ENCODE measurements around the gene LEFTY1. TPM values are rescaled to one million over a fixed set of nuclear protein-coding genes. Genes with fewer than 3 reads are reported as not detected.

Gene LEFTY1
- total and polyA plus RNA-seq, 9 of the 15 experiments (the other 6 are each of a cell fraction or from before 2014, with no cell fraction given): 0.07 to 0.24 (median 0.17) TPM; not detected in 5

DNA sequence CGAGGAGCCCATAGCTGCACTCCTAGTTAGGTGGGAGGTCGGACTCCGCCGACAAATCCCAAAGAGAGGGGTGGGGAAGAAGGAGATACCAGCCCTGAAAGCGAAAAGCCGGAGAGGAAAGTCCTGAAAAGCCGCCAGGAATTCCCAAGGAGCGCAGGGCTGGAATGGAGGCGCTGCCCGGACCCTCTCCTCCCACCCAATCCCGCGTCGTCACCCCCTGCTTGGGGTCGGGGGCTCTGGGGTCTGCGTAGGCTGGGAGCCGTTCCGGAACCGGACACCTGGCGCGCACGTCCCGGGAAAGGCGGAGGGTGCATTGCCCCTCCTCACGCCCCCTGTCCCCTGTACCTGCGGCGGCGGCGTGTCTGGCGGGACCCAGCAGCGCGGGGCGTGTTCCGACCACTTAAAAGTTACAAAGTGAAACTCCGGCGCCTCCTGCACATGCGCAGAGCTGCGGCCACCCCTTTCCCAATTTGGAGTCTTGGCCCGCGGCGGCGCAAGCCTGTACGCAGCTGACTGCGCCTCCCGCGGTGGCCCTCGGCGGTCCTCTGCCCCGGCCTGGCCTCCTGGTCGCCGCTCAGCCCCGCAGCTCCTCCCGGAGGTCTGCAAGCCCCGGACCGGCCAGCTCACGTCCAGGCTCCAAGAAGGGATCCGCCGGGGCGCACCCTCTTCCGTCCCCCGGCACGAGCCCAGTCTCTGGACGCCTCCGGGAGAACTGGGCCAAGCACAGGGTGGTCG, 6.8 kb downstream of the LEFTY1 start, which contains the start of gene TMEM63A (continued):
- TF ChIP-seq, protein P1, sequence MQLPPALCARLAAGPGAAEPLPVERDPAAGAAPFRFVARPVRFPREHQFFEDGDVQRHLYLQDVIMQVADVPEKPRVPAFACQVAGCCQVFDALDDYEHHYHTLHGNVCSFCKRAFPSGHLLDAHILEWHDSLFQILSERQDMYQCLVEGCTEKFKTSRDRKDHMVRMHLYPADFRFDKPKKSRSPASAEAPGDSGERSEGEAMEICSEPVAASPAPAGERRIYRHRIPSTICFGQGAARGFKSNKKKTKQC (CRISPR knock-in tag; IDR thresholded peaks at IDR 0.05): peak; percentile 3; the same call in 1 of the 2 replicates
- TF ChIP-seq, protein P2, sequence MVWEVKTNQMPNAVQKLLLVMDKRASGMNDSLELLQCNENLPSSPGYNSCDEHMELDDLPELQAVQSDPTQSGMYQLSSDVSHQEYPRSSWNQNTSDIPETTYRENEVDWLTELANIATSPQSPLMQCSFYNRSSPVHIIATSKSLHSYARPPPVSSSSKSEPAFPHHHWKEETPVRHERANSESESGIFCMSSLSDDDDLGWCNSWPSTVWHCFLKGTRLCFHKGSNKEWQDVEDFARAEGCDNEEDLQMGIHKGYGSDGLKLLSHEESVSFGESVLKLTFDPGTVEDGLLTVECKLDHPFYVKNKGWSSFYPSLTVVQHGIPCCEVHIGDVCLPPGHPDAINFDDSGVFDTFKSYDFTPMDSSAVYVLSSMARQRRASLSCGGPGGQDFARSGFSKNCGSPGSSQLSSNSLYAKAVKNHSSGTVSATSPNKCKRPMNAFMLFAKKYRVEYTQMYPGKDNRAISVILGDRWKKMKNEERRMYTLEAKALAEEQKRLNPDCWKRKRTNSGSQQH (CRISPR knock-in tag; IDR thresholded peaks at IDR 0.05): 0 out of 2 replicates have a peak, but pooled peaks have one; percentile 6
- TF ChIP-seq E2F3 (CRISPR knock-in tag; IDR thresholded peaks at IDR 0.05): 0 out of 2 replicates have a peak, but pooled peaks have one; percentile 2
- no peak for TF ChIP-seq ZFP36 (IDR thresholded peaks at IDR 0.05; ENCODE audit: low read depth, low read length, partially characterized antibody)
- TF ChIP-seq KAT7 (CRISPR knock-in tag; IDR thresholded peaks at IDR 0.05; ENCODE audit: borderline replicate concordance): peak; percentile 97
- TF ChIP-seq MXI1 (IDR thresholded peaks at IDR 0.05; ENCODE audit: low read depth, low read length): peak; percentile 50
- TF ChIP-seq, protein P3, sequence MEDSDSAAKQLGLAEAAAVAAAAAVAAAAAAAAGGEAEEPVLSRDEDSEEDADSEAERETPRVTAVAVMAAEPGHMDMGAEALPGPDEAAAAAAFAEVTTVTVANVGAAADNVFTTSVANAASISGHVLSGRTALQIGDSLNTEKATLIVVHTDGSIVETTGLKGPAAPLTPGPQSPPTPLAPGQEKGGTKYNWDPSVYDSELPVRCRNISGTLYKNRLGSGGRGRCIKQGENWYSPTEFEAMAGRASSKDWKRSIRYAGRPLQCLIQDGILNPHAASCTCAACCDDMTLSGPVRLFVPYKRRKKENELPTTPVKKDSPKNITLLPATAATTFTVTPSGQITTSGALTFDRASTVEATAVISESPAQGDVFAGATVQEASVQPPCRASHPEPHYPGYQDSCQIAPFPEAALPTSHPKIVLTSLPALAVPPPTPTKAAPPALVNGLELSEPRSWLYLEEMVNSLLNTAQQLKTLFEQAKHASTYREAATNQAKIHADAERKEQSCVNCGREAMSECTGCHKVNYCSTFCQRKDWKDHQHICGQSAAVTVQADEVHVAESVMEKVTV (CRISPR knock-in tag; IDR thresholded peaks at IDR 0.05): 0 out of 2 replicates have a peak, but pooled peaks have one; percentile 11
- peak in 1 of 2 experiments; percentile 94 for TF ChIP-seq SRF (CRISPR knock-in tag; IDR thresholded peaks at IDR 0.05)
- peak; percentile 72 for TF ChIP-seq CEBPG (CRISPR knock-in tag; IDR thresholded peaks at IDR 0.05)
- peak in 1 of 2 experiments; percentile 19; a peak in 1 of 4 replicates for TF ChIP-seq CEBPG (tag; conservative IDR thresholded peaks at IDR 0.05 in 1 of 2, IDR thresholded peaks at IDR 0.05 in 1 of 2)
- TF ChIP-seq, protein P4, sequence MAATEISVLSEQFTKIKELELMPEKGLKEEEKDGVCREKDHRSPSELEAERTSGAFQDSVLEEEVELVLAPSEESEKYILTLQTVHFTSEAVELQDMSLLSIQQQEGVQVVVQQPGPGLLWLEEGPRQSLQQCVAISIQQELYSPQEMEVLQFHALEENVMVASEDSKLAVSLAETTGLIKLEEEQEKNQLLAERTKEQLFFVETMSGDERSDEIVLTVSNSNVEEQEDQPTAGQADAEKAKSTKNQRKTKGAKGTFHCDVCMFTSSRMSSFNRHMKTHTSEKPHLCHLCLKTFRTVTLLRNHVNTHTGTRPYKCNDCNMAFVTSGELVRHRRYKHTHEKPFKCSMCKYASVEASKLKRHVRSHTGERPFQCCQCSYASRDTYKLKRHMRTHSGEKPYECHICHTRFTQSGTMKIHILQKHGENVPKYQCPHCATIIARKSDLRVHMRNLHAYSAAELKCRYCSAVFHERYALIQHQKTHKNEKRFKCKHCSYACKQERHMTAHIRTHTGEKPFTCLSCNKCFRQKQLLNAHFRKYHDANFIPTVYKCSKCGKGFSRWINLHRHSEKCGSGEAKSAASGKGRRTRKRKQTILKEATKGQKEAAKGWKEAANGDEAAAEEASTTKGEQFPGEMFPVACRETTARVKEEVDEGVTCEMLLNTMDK (IDR thresholded peaks at IDR 0.05; ENCODE audit: borderline replicate concordance, insufficient read depth, low read depth, low read length, poor library complexity, severe bottlenecking): peak; percentile 89
- TF ChIP-seq MBD2 (IDR thresholded peaks at IDR 0.05; ENCODE audit: borderline replicate concordance, low read depth): peak; percentile 8; the same call in 1 of the 2 replicates
- TF ChIP-seq, protein P5, sequence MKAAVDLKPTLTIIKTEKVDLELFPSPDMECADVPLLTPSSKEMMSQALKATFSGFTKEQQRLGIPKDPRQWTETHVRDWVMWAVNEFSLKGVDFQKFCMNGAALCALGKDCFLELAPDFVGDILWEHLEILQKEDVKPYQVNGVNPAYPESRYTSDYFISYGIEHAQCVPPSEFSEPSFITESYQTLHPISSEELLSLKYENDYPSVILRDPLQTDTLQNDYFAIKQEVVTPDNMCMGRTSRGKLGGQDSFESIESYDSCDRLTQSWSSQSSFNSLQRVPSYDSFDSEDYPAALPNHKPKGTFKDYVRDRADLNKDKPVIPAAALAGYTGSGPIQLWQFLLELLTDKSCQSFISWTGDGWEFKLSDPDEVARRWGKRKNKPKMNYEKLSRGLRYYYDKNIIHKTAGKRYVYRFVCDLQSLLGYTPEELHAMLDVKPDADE (conservative IDR thresholded peaks at IDR 0.05; ENCODE audit: control insufficient read depth, low read depth, low read length): peak; percentile 61
- TF ChIP-seq RUNX1 (IDR thresholded peaks at IDR 0.05; ENCODE audit: low read depth): no peak
- no peak for TF ChIP-seq EHMT2 (IDR thresholded peaks at IDR 0.05)
- peak; percentile 15; the same call in 1 of the 2 replicates for TF ChIP-seq HDAC8 (tag; IDR thresholded peaks at IDR 0.05)
- peak; percentile 74 for TF ChIP-seq CREM (IDR thresholded peaks at IDR 0.05; ENCODE audit: low read depth)
- peak; percentile 91 for TF ChIP-seq MEIS2 (IDR thresholded peaks at IDR 0.05; ENCODE audit: partially characterized antibody)
- TF ChIP-seq NONO (IDR thresholded peaks at IDR 0.05; ENCODE audit: low read depth in 2 of 2, low read length in 1 of 2): peak in 1 of 2 experiments; percentile 59; a peak in 1 of 4 replicates

Measured in K562 (cell line).